ENCODE results near the gene NPTN.

DNA sequence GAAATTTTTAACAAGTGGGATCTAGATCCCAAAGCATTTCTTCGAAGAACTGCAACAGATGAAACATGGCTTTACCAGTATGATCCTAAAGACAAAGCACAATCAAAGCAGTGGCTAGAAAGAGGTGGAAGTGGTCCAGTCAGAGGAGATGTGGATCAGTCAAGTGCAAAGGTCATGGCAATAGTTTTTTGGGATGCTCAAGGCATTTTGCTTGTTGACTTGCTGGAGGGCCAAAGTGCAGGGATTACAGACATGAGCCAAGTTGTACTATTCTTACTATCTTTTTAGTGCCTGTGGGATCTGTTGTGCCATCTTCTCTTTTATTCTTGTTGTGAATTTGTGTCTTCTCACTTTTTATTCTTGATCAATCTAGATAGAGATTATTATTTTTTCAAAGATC lies 108.3 kb downstream of the NPTN start:
- TF ChIP-seq, protein P1, sequence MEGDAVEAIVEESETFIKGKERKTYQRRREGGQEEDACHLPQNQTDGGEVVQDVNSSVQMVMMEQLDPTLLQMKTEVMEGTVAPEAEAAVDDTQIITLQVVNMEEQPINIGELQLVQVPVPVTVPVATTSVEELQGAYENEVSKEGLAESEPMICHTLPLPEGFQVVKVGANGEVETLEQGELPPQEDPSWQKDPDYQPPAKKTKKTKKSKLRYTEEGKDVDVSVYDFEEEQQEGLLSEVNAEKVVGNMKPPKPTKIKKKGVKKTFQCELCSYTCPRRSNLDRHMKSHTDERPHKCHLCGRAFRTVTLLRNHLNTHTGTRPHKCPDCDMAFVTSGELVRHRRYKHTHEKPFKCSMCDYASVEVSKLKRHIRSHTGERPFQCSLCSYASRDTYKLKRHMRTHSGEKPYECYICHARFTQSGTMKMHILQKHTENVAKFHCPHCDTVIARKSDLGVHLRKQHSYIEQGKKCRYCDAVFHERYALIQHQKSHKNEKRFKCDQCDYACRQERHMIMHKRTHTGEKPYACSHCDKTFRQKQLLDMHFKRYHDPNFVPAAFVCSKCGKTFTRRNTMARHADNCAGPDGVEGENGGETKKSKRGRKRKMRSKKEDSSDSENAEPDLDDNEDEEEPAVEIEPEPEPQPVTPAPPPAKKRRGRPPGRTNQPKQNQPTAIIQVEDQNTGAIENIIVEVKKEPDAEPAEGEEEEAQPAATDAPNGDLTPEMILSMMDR (IDR thresholded peaks at IDR 0.05; ENCODE audit: low read length), result no peak
- TF ChIP-seq EZH2 (optimal IDR thresholded peaks at IDR 0.05; ENCODE audit: low read depth, low read length) (no peak), EZH2phosphoT487 (IDR thresholded peaks at IDR 0.05; ENCODE audit: low read length) (no peak)
